BLaER1 (cell line): Measurements from ENCODE around the gene NHLRC2.

Experiments
- H3K27ac ChIP-seq: shearing (Covaris generic); formaldehyde crosslinking; 2 replicates; pipeline ENCODE4 v1.8.1; 2022
- H3K27me3 ChIP-seq: shearing (Covaris generic); formaldehyde crosslinking; 2 replicates; pipeline ENCODE4 v1.8.1; 2022
- H3K36me3 ChIP-seq: shearing (Covaris generic); formaldehyde crosslinking; 2 replicates; pipeline ENCODE4 v1.8.1; 2022
- H3K4me1 ChIP-seq: shearing (Covaris generic); formaldehyde crosslinking; 2 replicates; pipeline ENCODE4 v1.8.1; 2022
- H3K4me2 ChIP-seq: shearing (Covaris generic); formaldehyde crosslinking; 2 replicates; pipeline ENCODE4 v1.8.1; 2022
- H3K4me3 ChIP-seq: shearing (Covaris generic); formaldehyde crosslinking; 2 replicates; pipeline ENCODE4 v1.8.1; 2022
- H3K9ac ChIP-seq: shearing (Covaris generic); formaldehyde crosslinking; 2 replicates; pipeline ENCODE4 v1.8.1; 2022
- H3K9me3 ChIP-seq: shearing (Covaris generic); formaldehyde crosslinking; 2 replicates; pipeline ENCODE4 v1.8.1; 2022
- H4K20me1 ChIP-seq: shearing (Covaris generic); formaldehyde crosslinking; 2 replicates; pipeline ENCODE4 v1.8.1; 2022
- Cebpa-rat ChIP-seq: shearing (Covaris generic); IDR thresholded peaks from 2 replicates; pipeline ENCODE4 v1.8.1; 2022

The NHLRC2 gene

GRCh38 chr10:113920114-113920513 lies 65.7 kb downstream of the NHLRC2 start:
- Histone ChIP-seq H3K27me3 (no peaks in the 10 kb centered on the region), H3K9me3 (peaks cover 14% of the 10 kb centered on the region), H3K36me3 (no peaks in the 10 kb centered on the region), H3K4me2 (no peak overlapping the region), H3K9ac (no peak overlapping the region), H3K4me3 (no peak overlapping the region), H3K27ac (no peak overlapping the region), H3K4me1 (no peaks in the 10 kb centered on the region), H4K20me1 (no peaks in the 10 kb centered on the region)
- no peak for TF ChIP-seq Cebpa-rat

- Histone ChIP-seq H3K9ac (no peak overlapping the region), H3K27me3 (no peaks in the 10 kb centered on the region), H3K27ac (no peak overlapping the region), H3K4me3 (no peak overlapping the region), H3K4me2 (no peak overlapping the region), H4K20me1 (no peaks in the 10 kb centered on the region), H3K4me1 (no peaks in the 10 kb centered on the region), H3K9me3 (peaks cover 17% of the 10 kb centered on the region), H3K36me3 (no peaks in the 10 kb centered on the region)
- no peak for TF ChIP-seq Cebpa-rat
These were observed 66.4 kb downstream of the NHLRC2 start for GRCh38 chr10:113920875-113921274.

GRCh38 chr10:113921561-113922370 lies 67.3 kb downstream of the NHLRC2 start:
- Histone ChIP-seq H3K4me2 (no peak overlapping the region), H3K27me3 (no peaks in the 10 kb centered on the region), H3K4me1 (0 out of 2 replicates have a peak, but pooled peaks cover 3% of the 10 kb centered on the region), H3K36me3 (no peaks in the 10 kb centered on the region), H3K27ac (no peak overlapping the region), H3K9me3 (peaks cover 24% of the 10 kb centered on the region), H3K9ac (no peak overlapping the region), H4K20me1 (no peaks in the 10 kb centered on the region), H3K4me3 (no peak overlapping the region)
- TF ChIP-seq Cebpa-rat: no peak

- Histone ChIP-seq H3K4me2 (no peak overlapping the region), H3K9ac (no peak overlapping the region), H3K27ac (no peak overlapping the region), H3K27me3 (no peaks in the 10 kb centered on the region), H3K36me3 (no peaks in the 10 kb centered on the region), H4K20me1 (no peaks in the 10 kb centered on the region), H3K9me3 (peaks cover 24% of the 10 kb centered on the region), H3K4me1 (0 out of 2 replicates have a peak, but pooled peaks cover 5% of the 10 kb centered on the region), H3K4me3 (no peak overlapping the region)
- TF ChIP-seq Cebpa-rat: no peak
These were observed 68.5 kb downstream of the NHLRC2 start for GRCh38 chr10:113922787-113923570.

GRCh38 chr10:113924186-113924585 lies 69.7 kb downstream of the NHLRC2 start:
- H3K9ac ChIP-seq: no peak overlapping the region
- H3K4me1 ChIP-seq: peaks cover 10% of the 10 kb centered on the region

GRCh38 chr10:113924664-113925063 lies 70.2 kb downstream of the NHLRC2 start:
- no peaks in the 10 kb centered on the region for H3K27me3 ChIP-seq
- no peak overlapping the region for H3K27ac ChIP-seq
- no peaks in the 10 kb centered on the region for H4K20me1 ChIP-seq
- H3K4me1 ChIP-seq: peaks cover 15% of the 10 kb centered on the region
- no peak overlapping the region for H3K4me2 ChIP-seq
- no peaks in the 10 kb centered on the region for H3K36me3 ChIP-seq
- TF ChIP-seq Cebpa-rat: no peak
- peaks cover 24% of the 10 kb centered on the region for H3K9me3 ChIP-seq
- no peak overlapping the region for H3K9ac ChIP-seq
- no peak overlapping the region for H3K4me3 ChIP-seq

More at GRCh38 chr10:113924186-113924585, 69.7 kb downstream of the NHLRC2 start:
- H3K27ac ChIP-seq: no peak overlapping the region
- no peaks in the 10 kb centered on the region for H4K20me1 ChIP-seq
- no peak overlapping the region for H3K4me2 ChIP-seq
- TF ChIP-seq Cebpa-rat: no peak
- H3K9me3 ChIP-seq: peaks cover 24% of the 10 kb centered on the region
- no peaks in the 10 kb centered on the region for H3K36me3 ChIP-seq
- no peak overlapping the region for H3K4me3 ChIP-seq
- H3K27me3 ChIP-seq: no peaks in the 10 kb centered on the region

GRCh38 chr10:113927440-113927839 lies 73.0 kb downstream of the NHLRC2 start:
- no peaks in the 10 kb centered on the region for H3K36me3 ChIP-seq
- H3K27ac ChIP-seq: no peak overlapping the region
- TF ChIP-seq Cebpa-rat: no peak
- no peak overlapping the region for H3K4me2 ChIP-seq
- no peaks in the 10 kb centered on the region for H4K20me1 ChIP-seq
- no peak overlapping the region for H3K9ac ChIP-seq
- H3K4me3 ChIP-seq: no peak overlapping the region
- H3K9me3 ChIP-seq: peaks cover 24% of the 10 kb centered on the region
- peaks cover 19% of the 10 kb centered on the region for H3K4me1 ChIP-seq
- H3K27me3 ChIP-seq: no peaks in the 10 kb centered on the region

- TF ChIP-seq Cebpa-rat: no peak
- no peak overlapping the region for H3K4me3 ChIP-seq
- H3K27me3 ChIP-seq: no peaks in the 10 kb centered on the region
- peaks cover 19% of the 10 kb centered on the region for H3K4me1 ChIP-seq
- peak overlapping the region; percentile 61 for H3K4me2 ChIP-seq
- peaks cover 23% of the 10 kb centered on the region for H3K9me3 ChIP-seq
- no peak overlapping the region for H3K9ac ChIP-seq
- H3K36me3 ChIP-seq: no peaks in the 10 kb centered on the region
- H3K27ac ChIP-seq: no peak overlapping the region
- H4K20me1 ChIP-seq: no peaks in the 10 kb centered on the region
These were observed 74.4 kb downstream of the NHLRC2 start for GRCh38 chr10:113928830-113929229.

GRCh38 chr10:113929522-113929921 lies 75.1 kb downstream of the NHLRC2 start:
- Histone ChIP-seq H3K4me3 (no peak overlapping the region), H3K9me3 (peaks cover 16% of the 10 kb centered on the region), H3K4me2 (peak overlapping the region; percentile 61), H3K27ac (no peak overlapping the region), H3K4me1 (peaks cover 19% of the 10 kb centered on the region), H3K27me3 (no peaks in the 10 kb centered on the region), H3K9ac (no peak overlapping the region), H3K36me3 (no peaks in the 10 kb centered on the region), H4K20me1 (no peaks in the 10 kb centered on the region)
- no peak for TF ChIP-seq Cebpa-rat

- H3K4me3 ChIP-seq: no peak overlapping the region
- no peaks in the 10 kb centered on the region for H4K20me1 ChIP-seq
- no peak overlapping the region for H3K9ac ChIP-seq
- H3K9me3 ChIP-seq: peaks cover 8% of the 10 kb centered on the region
- H3K27ac ChIP-seq: no peak overlapping the region
- H3K27me3 ChIP-seq: no peaks in the 10 kb centered on the region
- H3K4me2 ChIP-seq: no peak overlapping the region
- no peaks in the 10 kb centered on the region for H3K36me3 ChIP-seq
- TF ChIP-seq Cebpa-rat: no peak
- peaks cover 19% of the 10 kb centered on the region for H3K4me1 ChIP-seq
These were observed 76.1 kb downstream of the NHLRC2 start for GRCh38 chr10:113930482-113931057.
